Subcutaneous abdominal adipose tissue (tissue), 5 donors: ENCODE data around the gene ARGLU1.
A peak's percentile ranks its signal among the peaks of the same experiment; 100 is the strongest.

ENCODE experiments used
- H3K27ac ChIP-seq: one replicate; pipeline ENCODE4 v1.7.0; 2013; ENCODE audit warnings: low read depth, mild to moderate bottlenecking, inconsistent platforms, low read length, moderate library complexity
- H3K27me3 ChIP-seq, 5 donors: one replicate each; pipeline ENCODE4 v1.7.0; 2013; ENCODE audit warnings: low read length in 5 of 5, inconsistent platforms in 1 of 5; ENCODE audit not compliant: control insufficient read depth in 5 of 5, insufficient read depth in 4 of 5
- H3K36me3 ChIP-seq, 5 donors: one replicate each; pipeline ENCODE4 v1.7.0; 2013; ENCODE audit warnings: low read length in 5 of 5; ENCODE audit not compliant: control insufficient read depth in 5 of 5, insufficient read depth in 5 of 5
- H3K4me1 ChIP-seq, 5 donors: one replicate each; pipeline ENCODE4 v1.7.0; 2013; ENCODE audit warnings: low read length in 5 of 5, mild to moderate bottlenecking in 3 of 5, moderate library complexity in 1 of 5; ENCODE audit not compliant: control insufficient read depth in 5 of 5, insufficient read depth in 5 of 5
- H3K4me3 ChIP-seq, 5 donors: one replicate each; pipeline ENCODE4 v1.7.0; 2013; ENCODE audit warnings: low read length in 5 of 5, low read depth in 1 of 5
- H3K9ac ChIP-seq, 5 donors: one replicate each; pipeline ENCODE4 v1.7.0; 2013; ENCODE audit warnings: low read length in 5 of 5, mild to moderate bottlenecking in 4 of 5, moderate library complexity in 3 of 5
- H3K9me3 ChIP-seq, 5 donors: one replicate each; pipeline ENCODE4 v1.7.0; 2013; ENCODE audit warnings: low read length in 5 of 5; ENCODE audit not compliant: control insufficient read depth in 5 of 5
- donor health status: healthy.
- donor health status: healthy.
- donor health status: healthy.
- donor health status: healthy.
- donor health status: healthy.

The ARGLU1 gene

GRCh38 chr13:106527445-106527801, 40.5 kb downstream of the ARGLU1 start:
- Histone ChIP-seq H3K27me3 (no peaks in the 10 kb centered on the region), H3K9me3 (no peaks in the 10 kb centered on the region), H3K36me3 (peaks cover 0 to 2% (median 0%) of the 10 kb centered on the region in 5 donors), H3K4me3 (no peak overlapping the region), H3K27ac (no peak overlapping the region), H3K9ac (no peak overlapping the region), H3K4me1 (peaks cover 0 to 46% (median under 1%) of the 10 kb centered on the region in 5 donors)

DNA sequence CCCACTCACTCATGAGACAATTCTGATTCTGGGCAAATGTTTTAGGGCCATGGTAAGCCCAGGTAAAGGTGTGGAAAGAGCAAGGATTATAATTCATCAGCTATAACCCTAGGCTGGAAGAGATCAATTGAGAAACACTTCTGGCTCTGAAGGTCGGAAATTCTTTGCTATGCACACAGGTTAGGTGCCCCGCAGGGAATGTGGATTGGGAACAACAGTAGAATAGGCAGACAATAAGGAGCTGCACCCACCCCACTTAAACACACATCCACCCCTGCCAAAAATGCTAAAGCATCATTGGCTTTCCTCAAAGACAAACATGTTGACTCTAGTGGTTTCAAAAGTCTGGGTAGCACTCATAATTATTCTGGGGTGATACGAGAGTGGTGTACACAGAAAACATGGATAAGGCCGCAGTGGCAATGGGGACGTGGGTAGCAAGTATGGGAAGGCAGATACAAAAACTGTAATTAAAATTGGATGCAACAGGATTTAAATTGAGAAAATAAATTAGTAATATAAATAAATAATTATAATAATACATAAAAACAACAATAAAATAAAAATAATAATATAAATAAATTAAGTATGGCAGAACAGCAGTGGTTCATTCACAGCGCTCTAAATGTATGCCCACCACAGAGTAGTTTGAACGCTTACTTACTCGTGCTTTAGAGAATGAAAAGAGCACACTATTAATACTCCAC, 41.0 kb downstream of the ARGLU1 start:
- H3K4me1 ChIP-seq: peaks cover 0 to 43% (median 0%) of the 10 kb centered on the region in 5 donors
- no peak overlapping the region for H3K4me3 ChIP-seq
- H3K9ac ChIP-seq: no peak overlapping the region
- no peaks in the 10 kb centered on the region for H3K9me3 ChIP-seq
- H3K36me3 ChIP-seq: peaks cover 0 to 2% (median 0%) of the 10 kb centered on the region in 5 donors
- no peaks in the 10 kb centered on the region for H3K27me3 ChIP-seq
- H3K27ac ChIP-seq: no peak overlapping the region

GRCh38 chr13:106525865-106526264, 42.1 kb downstream of the ARGLU1 start:
- H3K4me3 ChIP-seq: no peak overlapping the region
- no peaks in the 10 kb centered on the region for H3K9me3 ChIP-seq
- peaks cover 0 to 2% (median 0%) of the 10 kb centered on the region in 5 donors for H3K36me3 ChIP-seq
- no peak overlapping the region for H3K27ac ChIP-seq
- H3K4me1 ChIP-seq: peaks cover 0 to 35% (median 0%) of the 10 kb centered on the region in 5 donors
- no peak overlapping the region for H3K9ac ChIP-seq
- no peaks in the 10 kb centered on the region for H3K27me3 ChIP-seq

DNA sequence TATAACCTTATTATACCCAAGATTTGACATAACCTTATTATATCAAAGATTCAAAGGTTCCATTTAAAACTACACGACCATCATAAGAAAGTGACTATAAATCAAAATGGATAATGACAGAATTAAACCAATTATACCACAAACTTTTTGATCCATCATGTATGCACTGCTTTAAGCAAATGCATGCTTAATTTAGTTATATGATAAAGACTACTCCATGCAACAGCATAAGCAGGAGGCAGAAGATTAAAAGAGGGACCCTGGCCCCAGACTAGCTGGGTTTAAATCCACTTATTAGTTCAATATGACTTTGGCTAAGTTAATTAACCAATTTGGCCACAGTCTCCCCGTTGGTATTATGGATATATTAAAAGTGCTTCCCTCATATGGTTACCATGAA, 43.8 kb downstream of the ARGLU1 start:
- peaks cover 0 to 2% (median 0%) of the 10 kb centered on the region in 5 donors for H3K36me3 ChIP-seq
- peaks cover 0 to 33% (median 0%) of the 10 kb centered on the region in 5 donors for H3K4me1 ChIP-seq
- no peaks in the 10 kb centered on the region for H3K27me3 ChIP-seq
- no peak overlapping the region for H3K27ac ChIP-seq
- H3K4me3 ChIP-seq: no peak overlapping the region
- no peak overlapping the region for H3K9ac ChIP-seq
- no peaks in the 10 kb centered on the region for H3K9me3 ChIP-seq

DNA sequence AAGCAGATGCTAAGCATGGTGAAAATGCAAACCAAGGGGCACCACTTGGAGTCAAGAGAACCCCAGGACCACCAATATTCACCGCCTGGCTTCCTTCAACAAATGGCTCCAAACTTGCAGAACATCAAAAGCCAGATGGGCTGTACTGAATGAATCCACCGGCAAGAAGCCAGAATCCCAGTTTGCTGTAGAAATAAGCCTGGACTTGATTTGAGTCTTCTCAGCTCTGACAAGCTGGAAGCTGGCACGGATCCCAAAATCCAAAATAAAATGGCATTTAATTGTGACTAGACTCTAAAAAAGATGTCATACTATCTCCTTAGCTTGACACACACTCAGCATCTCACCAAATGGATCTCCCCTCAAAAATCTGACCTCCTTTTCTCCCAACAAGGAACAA, 44.4 kb downstream of the ARGLU1 start:
- Histone ChIP-seq H3K9ac (no peak overlapping the region), H3K36me3 (peaks cover 0 to 2% (median 0%) of the 10 kb centered on the region in 5 donors), H3K4me1 (peaks cover 0 to 31% (median 0%) of the 10 kb centered on the region in 5 donors), H3K9me3 (no peaks in the 10 kb centered on the region), H3K27me3 (no peaks in the 10 kb centered on the region), H3K27ac (no peak overlapping the region), H3K4me3 (no peak overlapping the region)

DNA sequence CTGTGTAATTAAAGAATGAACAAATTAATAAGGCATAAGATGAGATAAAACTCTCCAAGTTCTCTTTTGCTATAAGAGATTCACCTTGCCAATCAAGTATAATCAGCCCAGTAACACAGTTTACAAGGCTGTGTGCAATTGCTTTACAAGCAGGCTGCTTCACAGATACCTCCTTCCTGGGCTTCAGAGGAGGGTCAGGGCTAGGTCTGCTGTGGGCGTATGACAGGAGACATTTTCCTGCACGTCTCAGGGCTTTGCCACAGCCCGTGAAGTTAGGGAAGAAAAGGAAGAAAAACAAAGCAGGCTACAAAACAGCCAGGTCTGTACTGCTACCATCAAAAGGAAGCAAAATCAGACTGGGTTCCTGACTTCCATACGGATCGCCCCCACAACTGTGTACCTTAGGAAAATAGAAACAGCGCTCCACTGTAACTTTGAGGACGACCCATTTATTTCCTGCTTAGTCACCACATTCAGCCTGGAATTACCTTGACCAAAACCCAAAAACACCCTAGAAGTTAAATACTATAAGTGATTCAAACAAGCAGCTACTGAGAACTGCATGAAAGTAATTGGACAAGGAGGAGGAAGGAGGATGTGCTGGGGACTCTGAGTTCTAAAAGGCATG, 44.9 kb downstream of the ARGLU1 start:
- H3K27ac ChIP-seq: no peak overlapping the region
- no peaks in the 10 kb centered on the region for H3K27me3 ChIP-seq
- peak overlapping the region in 1 of 5 donors; percentile 18 for H3K4me3 ChIP-seq
- H3K4me1 ChIP-seq: peaks cover 0 to 30% (median 0%) of the 10 kb centered on the region in 5 donors
- no peak overlapping the region for H3K9ac ChIP-seq
- H3K9me3 ChIP-seq: no peaks in the 10 kb centered on the region
- peaks cover 0 to 2% (median 0%) of the 10 kb centered on the region in 5 donors for H3K36me3 ChIP-seq

DNA sequence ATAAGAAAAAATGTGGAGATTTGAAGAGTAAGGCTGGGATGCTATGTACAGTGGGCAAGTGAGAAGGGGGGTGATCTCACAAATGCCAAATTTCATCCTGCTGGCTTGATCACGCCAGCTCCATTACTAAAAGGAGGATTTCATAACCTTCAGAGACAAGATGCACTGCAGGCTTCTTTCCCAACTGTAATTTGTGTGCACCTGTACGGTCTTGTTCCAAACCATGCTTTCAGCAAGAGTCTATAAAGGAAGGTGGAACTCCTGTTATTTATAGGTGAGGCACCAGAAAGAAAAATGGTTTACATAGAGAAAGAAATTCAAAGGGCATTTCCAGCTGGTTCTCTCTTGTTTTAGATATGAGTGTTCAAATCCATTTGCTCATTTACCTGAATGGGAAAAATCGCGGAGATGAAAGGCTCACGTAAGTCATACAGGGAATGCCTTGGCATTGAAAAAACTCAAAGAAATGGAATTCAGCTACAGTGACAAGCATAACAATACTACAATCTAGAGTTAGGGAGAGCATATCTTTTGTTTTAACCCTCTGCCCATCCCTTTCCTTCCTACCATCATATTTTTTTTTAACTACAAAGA, 45.7 kb downstream of the ARGLU1 start:
- Histone ChIP-seq H3K27ac (no peak overlapping the region), H3K4me3 (no peak overlapping the region), H3K27me3 (no peaks in the 10 kb centered on the region), H3K36me3 (no peaks in the 10 kb centered on the region), H3K4me1 (peaks cover 0 to 30% (median 0%) of the 10 kb centered on the region in 5 donors), H3K9ac (no peak overlapping the region), H3K9me3 (no peaks in the 10 kb centered on the region)

DNA sequence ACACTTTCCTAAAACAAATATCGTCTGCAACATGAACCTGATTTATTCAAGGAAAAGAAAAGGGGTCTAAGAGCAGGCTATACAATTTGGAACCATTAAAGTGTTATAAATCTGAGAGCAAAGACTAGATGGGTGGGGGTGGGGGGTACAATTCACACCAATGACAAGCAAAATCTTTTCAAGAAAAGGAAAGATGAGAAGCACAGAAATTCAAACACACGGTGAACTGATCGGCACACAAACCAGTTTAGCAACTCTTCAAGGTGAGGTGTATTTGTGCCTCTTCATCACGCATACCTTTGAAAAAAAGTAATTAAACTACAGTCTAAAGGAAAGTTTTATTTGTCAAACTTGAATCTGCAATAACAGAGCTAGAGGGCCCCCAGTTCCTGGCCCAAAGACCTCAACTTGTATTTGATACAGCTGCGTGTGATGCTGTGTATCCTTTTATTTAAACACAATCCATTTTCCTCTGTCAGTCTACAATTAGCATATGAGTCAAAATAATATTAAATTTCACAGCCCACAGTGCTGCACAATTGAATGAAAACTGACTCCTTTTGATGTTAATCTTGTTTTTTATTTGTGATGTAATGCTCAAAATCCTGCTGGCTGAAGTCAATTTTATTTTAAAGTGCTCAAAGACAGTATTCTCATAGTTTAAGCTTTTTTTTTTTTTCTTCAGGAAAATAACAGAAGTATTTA, 46.7 kb downstream of the ARGLU1 start:
- no peak overlapping the region for H3K9ac ChIP-seq
- H3K27me3 ChIP-seq: peaks cover 0 to 2% (median 0%) of the 10 kb centered on the region in 5 donors
- H3K9me3 ChIP-seq: no peaks in the 10 kb centered on the region
- H3K36me3 ChIP-seq: no peaks in the 10 kb centered on the region
- H3K4me1 ChIP-seq: peaks cover 0 to 34% (median 0%) of the 10 kb centered on the region in 5 donors
- H3K4me3 ChIP-seq: no peak overlapping the region
- no peak overlapping the region for H3K27ac ChIP-seq

DNA sequence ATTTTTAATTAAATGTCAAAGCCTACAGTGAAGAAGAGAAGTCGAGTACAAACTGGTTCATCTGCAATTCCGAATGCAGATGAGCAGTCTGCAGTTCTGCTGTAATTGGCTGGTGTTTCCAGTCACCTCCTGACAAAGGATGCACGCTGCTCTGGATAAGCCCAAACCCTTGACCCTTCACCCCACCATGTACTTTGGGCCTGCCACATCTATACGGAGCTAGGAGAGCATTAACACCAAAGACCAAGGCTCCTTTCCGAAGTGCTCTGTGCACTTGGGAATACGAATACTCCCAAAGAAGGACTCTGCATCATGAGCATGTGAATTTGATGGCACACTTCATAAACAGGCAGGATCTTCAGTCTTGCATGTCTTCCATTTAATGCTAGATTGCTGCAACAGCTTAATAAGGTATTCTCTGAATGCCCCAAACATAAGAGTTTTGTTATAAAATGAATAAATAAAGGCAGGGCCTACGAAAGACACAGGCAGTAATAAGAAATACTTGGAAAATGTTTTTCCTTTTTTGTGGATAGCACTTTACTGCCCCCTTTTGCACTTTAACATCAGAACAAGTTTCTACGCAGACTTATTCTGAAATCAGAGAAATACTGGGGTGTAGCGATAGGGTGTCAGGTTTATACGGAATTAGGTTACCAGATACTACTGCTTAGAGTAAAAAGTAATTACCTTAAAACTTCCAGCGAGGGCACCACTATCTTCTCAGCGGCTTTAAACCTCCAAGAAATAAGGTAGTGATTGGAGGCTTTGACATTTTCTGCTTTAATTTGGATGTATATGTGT, 47.5 kb downstream of the ARGLU1 start:
- peaks cover 0 to 33% (median 0%) of the 10 kb centered on the region in 5 donors for H3K4me1 ChIP-seq
- no peaks in the 10 kb centered on the region for H3K36me3 ChIP-seq
- H3K9ac ChIP-seq: no peak overlapping the region
- H3K27me3 ChIP-seq: peaks cover 0 to 3% (median 0%) of the 10 kb centered on the region in 5 donors
- no peaks in the 10 kb centered on the region for H3K9me3 ChIP-seq
- H3K27ac ChIP-seq: no peak overlapping the region
- no peak overlapping the region for H3K4me3 ChIP-seq
